Breast epithelium (tissue), 3 donors: Measurements from ENCODE around the gene SEMA3C.

Experiments used
- POLR2A ChIP-seq: fragments of 450-650 bp; IDR thresholded peaks from one replicate; pipeline ENCODE4 v1.6.1; 2016; ENCODE audit warnings: antibody characterized with exemption, mild to moderate bottlenecking, moderate library complexity
- POLR2AphosphoS5 ChIP-seq, 3 donors: sonication (generic); formaldehyde crosslinking; IDR thresholded peaks; one replicate each; pipeline ENCODE4 v1.6.1; 2017; ENCODE audit warnings: antibody characterized with exemption in 3 of 3
- TF ChIP-seq, protein P1 (sequence below), 3 donors: fragments of 450-650 bp; IDR thresholded peaks; one replicate each; pipeline ENCODE4 v1.5.1; 2016 to 2017; ENCODE audit warnings: antibody characterized with exemption in 3 of 3, mild to moderate bottlenecking in 3 of 3, moderate library complexity in 3 of 3

DNA sequence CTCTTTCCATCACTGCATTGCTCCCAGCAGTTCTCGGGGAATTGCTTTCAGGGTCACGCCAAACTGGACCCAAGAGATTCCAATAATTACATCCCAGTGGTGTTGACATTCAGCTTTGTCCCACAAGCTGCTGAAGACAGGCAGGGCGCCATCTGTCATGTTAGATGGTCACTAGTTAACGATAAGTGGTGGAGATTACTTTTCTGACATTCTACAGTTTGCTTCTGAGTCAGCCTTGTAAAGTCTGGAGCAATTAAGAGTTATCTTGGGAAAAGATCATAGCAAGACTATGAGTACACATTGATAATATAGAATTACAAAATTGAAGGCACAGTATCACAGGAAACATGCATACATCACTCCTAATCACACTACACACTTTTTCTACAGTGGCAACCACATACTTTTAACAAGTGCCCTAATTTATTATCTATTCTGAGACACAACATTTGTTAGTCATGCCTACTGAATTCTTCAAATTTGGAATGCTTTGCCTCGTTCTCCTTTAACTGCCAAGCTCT, 41.9 kb downstream of the SEMA3C start:
- TF ChIP-seq, protein P1, sequence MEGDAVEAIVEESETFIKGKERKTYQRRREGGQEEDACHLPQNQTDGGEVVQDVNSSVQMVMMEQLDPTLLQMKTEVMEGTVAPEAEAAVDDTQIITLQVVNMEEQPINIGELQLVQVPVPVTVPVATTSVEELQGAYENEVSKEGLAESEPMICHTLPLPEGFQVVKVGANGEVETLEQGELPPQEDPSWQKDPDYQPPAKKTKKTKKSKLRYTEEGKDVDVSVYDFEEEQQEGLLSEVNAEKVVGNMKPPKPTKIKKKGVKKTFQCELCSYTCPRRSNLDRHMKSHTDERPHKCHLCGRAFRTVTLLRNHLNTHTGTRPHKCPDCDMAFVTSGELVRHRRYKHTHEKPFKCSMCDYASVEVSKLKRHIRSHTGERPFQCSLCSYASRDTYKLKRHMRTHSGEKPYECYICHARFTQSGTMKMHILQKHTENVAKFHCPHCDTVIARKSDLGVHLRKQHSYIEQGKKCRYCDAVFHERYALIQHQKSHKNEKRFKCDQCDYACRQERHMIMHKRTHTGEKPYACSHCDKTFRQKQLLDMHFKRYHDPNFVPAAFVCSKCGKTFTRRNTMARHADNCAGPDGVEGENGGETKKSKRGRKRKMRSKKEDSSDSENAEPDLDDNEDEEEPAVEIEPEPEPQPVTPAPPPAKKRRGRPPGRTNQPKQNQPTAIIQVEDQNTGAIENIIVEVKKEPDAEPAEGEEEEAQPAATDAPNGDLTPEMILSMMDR (IDR thresholded peaks at IDR 0.05): no peak
- TF ChIP-seq POLR2A (no peak), POLR2AphosphoS5 (IDR thresholded peaks at IDR 0.05) (no peak)
